DND-41 (cell line): ENCODE measurements around the gene SLCO4A1.

Source experiments
- CTCF ChIP-seq: IDR thresholded peaks from 2 replicates; pipeline ENCODE4 v1.5.1; 2012; ENCODE audit warnings: borderline replicate concordance, low read length, moderate library complexity, mild to moderate bottlenecking; ENCODE audit not compliant: poor library complexity, severe bottlenecking; ENCODE audit errors: extremely low read depth
- EZH2 ChIP-seq: IDR thresholded peaks from 3 replicates; pipeline ENCODE4 v1.6.1; 2012; ENCODE audit warnings: borderline replicate concordance, low read depth, mild to moderate bottlenecking, moderate library complexity, low read length, inconsistent platforms; ENCODE audit not compliant: severe bottlenecking

DNA sequence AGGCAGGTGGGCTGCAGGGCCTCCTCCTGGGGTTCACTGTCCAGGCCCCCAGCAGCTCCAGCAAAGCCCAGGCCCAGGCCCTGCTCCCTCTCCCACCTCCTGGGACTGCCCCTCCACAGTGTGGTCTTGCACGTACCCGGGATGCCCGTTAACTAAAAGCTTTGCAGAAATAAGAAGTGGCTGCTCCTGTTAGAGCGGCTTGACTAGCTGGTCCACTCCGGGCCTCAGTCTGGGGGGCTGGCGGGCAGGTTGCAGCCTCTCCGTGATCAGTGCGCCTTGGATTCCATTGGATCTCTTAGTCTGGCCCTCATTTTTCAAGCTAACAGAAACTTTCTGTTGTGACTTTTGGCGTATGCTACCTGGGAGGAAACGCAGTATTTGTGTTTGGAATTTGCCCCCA, 26.9 kb downstream of the SLCO4A1 start:
- TF ChIP-seq CTCF = no peak
- TF ChIP-seq EZH2 = no peak
